Femur (tissue), 1 donor: ENCODE data around the gene MYLIP.
A peak's percentile ranks its signal among the peaks of the same experiment; 100 is the strongest.

ENCODE experiments used
- DNase-seq: peaks from one replicate; pipeline ENCODE4 v3.0.0-alpha.2; 2017

Gene MYLIP

GRCh38 chr6:16128759-16129622, at the start of gene MYLIP:
Gene MYLIP (plus strand): TSS chr6:16129086. CDS start chr6:16129323, 237 bp downstream.
- DNase-seq = peak; percentile 99

- DNase-seq = no peak
Measured at GRCh38 chr6:16079354-16079753, 49.5 kb upstream of the MYLIP start.

GRCh38 chr6:16080204-16080603, 48.7 kb upstream of the MYLIP start:
- DNase-seq = no peak

GRCh38 chr6:16081326-16081725, 47.6 kb upstream of the MYLIP start:
- no peak for DNase-seq

GRCh38 chr6:16082361-16082760, 46.5 kb upstream of the MYLIP start:
- no peak for DNase-seq

GRCh38 chr6:16086965-16087364, 41.9 kb upstream of the MYLIP start:
- DNase-seq = no peak

GRCh38 chr6:16087386-16087785, 41.5 kb upstream of the MYLIP start:
- DNase-seq = no peak

- no peak for DNase-seq
Measured at GRCh38 chr6:16088409-16088808, 40.5 kb upstream of the MYLIP start.

GRCh38 chr6:16089232-16090062, 39.4 kb upstream of the MYLIP start:
- no peak for DNase-seq

GRCh38 chr6:16090452-16090851, 38.4 kb upstream of the MYLIP start:
- no peak for DNase-seq

- DNase-seq = no peak
Measured at GRCh38 chr6:16090920-16091319, 38.0 kb upstream of the MYLIP start.

- DNase-seq = no peak
Measured at GRCh38 chr6:16092140-16092539, 36.7 kb upstream of the MYLIP start.

- DNase-seq = no peak
Measured at GRCh38 chr6:16092990-16093389, 35.9 kb upstream of the MYLIP start.

GRCh38 chr6:16095180-16095579, 33.7 kb upstream of the MYLIP start:
- peak; percentile 43 for DNase-seq

GRCh38 chr6:16097382-16098171, 31.3 kb upstream of the MYLIP start:
- DNase-seq = no peak

GRCh38 chr6:16098211-16098610, 30.7 kb upstream of the MYLIP start:
- no peak for DNase-seq

GRCh38 chr6:16102208-16102607, 26.7 kb upstream of the MYLIP start:
- DNase-seq = no peak

GRCh38 chr6:16103722-16104121, 25.2 kb upstream of the MYLIP start:
- DNase-seq = peak; percentile 87

- no peak for DNase-seq
Measured at GRCh38 chr6:16104624-16105433, 24.1 kb upstream of the MYLIP start.

GRCh38 chr6:16105854-16106253, 23.0 kb upstream of the MYLIP start:
- DNase-seq = no peak

- DNase-seq = no peak
Measured at GRCh38 chr6:16106991-16107787, 21.7 kb upstream of the MYLIP start.
